Esophagus squamous epithelium (tissue), 5 donors: Measurements from ENCODE around the gene KLF13. TPM values are rescaled to one million over a fixed set of nuclear protein-coding genes. Genes with fewer than 3 reads are reported as not detected.

ENCODE experiments used
- DNase-seq: peaks from one replicate; lab custom pipeline; 2025; lab: John Stamatoyannopoulos, UW
- H3K27ac ChIP-seq, 4 donors: fragments of 200-600 bp; sonication (generic); one replicate each; pipeline ENCODE4 v1.5.1; 2016 to 2019; ENCODE audit warnings: mild to moderate bottlenecking in 1 of 4
- H3K27me3 ChIP-seq, 4 donors: fragments of 200-600 bp; sonication (generic); 1 replicate in 3 of 4; 2 replicates in 1 of 4; pipeline versions ENCODE4 v1.5.1 to v1.6.0; 2017 to 2021; ENCODE audit warnings: antibody characterized with exemption in 1 of 4
- H3K36me3 ChIP-seq, 3 donors: fragments of 200-600 bp; sonication (generic); one replicate each; pipeline ENCODE4 v1.5.1; 2016 to 2019
- H3K4me1 ChIP-seq, 3 donors: fragments of 200-600 bp; sonication (generic); one replicate each; pipeline ENCODE4 v1.5.1; 2017 to 2019
- H3K4me3 ChIP-seq, 4 donors: fragments of 200-600 bp; sonication (generic); 1 replicate in 3 of 4; 2 replicates in 1 of 4; pipeline ENCODE4 v1.5.1; 2016 to 2019; ENCODE audit warnings: mild to moderate bottlenecking in 2 of 4, moderate library complexity in 1 of 4
- H3K9me3 ChIP-seq, 3 donors: fragments of 200-600 bp; sonication (generic); one replicate each; pipeline ENCODE4 v1.5.1; 2016 to 2019
- POLR2A ChIP-seq, 4 donors: fragments of 450-650 bp; IDR thresholded peaks; one replicate each; pipeline ENCODE4 v1.6.1; 2017; ENCODE audit warnings: antibody characterized with exemption in 4 of 4, mild to moderate bottlenecking in 4 of 4, moderate library complexity in 3 of 4
- WGBS, 2 donors: methylation state at CpG; one replicate each; pipeline ENCODE4 v1.1.5; 2018; 5-methylcytosine and 5-hydroxymethylcytosine counted together
- intact Hi-C: fragments of 100-400 bp; cut with DNase I; formaldehyde crosslinking; loops from one replicate; pipeline ENCODE4 v1.15.0; 2022
- total RNA-seq, 4 donors: library from RNA; depleted of rRNA; stranded (reverse); fragments of >200 nt; gene quantifications; one replicate each; pipeline ENCODE4 v1.1.0, GENCODE V29; 2016
- TF ChIP-seq, protein P1 (sequence below), 6 experiments: fragments of 450-650 bp in 4 of 6; fragments of 200-600 bp in 2 of 6; sonication (generic) in 2 of 6; IDR thresholded peaks; one replicate each; pipeline ENCODE4 v1.5.1; 2016 to 2019; ENCODE audit warnings: antibody characterized with exemption in 6 of 6, mild to moderate bottlenecking in 4 of 6, moderate library complexity in 4 of 6
- donor health status: DM: yes; HTN: yes; CAD: no.

KLF13 gene
- total RNA-seq, 4 donors from 2014 or later = 16.4 to 54.6 (median 41.8) TPM

- Histone ChIP-seq H3K9me3 (peaks cover 0 to 8% (median 3%) of the 10 kb centered on the region in 3 donors), H3K27ac (no peak overlapping the region), H3K36me3 (no peaks in the 10 kb centered on the region), H3K4me3 (no peak overlapping the region), H3K4me1 (no peaks in the 10 kb centered on the region), H3K27me3 (no peaks in the 10 kb centered on the region)
- TF ChIP-seq POLR2A (IDR thresholded peaks at IDR 0.05) = no peak
- TF ChIP-seq, protein P1, sequence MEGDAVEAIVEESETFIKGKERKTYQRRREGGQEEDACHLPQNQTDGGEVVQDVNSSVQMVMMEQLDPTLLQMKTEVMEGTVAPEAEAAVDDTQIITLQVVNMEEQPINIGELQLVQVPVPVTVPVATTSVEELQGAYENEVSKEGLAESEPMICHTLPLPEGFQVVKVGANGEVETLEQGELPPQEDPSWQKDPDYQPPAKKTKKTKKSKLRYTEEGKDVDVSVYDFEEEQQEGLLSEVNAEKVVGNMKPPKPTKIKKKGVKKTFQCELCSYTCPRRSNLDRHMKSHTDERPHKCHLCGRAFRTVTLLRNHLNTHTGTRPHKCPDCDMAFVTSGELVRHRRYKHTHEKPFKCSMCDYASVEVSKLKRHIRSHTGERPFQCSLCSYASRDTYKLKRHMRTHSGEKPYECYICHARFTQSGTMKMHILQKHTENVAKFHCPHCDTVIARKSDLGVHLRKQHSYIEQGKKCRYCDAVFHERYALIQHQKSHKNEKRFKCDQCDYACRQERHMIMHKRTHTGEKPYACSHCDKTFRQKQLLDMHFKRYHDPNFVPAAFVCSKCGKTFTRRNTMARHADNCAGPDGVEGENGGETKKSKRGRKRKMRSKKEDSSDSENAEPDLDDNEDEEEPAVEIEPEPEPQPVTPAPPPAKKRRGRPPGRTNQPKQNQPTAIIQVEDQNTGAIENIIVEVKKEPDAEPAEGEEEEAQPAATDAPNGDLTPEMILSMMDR (IDR thresholded peaks at IDR 0.05) = no peak
- no peak for DNase-seq
- intact Hi-C loops = loop anchor here (10.0 kb wide), 1 partner anchor 76 kb away; no protein-coding TSS in a partner anchor
- 85 to 93% methylated on average over 2 of the region's 2 CpGs for WGBS, 2 donors
Observed at GRCh38 chr15:31409171-31409570, 82.5 kb downstream of the KLF13 start.

GRCh38 chr15:31412824-31413223 lies 86.2 kb downstream of the KLF13 start:
- Histone ChIP-seq H3K4me3 (no peak overlapping the region), H3K27ac (no peak overlapping the region), H3K9me3 (peaks cover 0 to 8% (median 3%) of the 10 kb centered on the region in 3 donors), H3K36me3 (no peaks in the 10 kb centered on the region), H3K27me3 (no peaks in the 10 kb centered on the region), H3K4me1 (no peaks in the 10 kb centered on the region)
- intact Hi-C loops = no loop called here
- WGBS, 2 donors = 39 to 40% methylated on average over 2 of the region's 2 CpGs
- no peak for DNase-seq
- TF ChIP-seq POLR2A (IDR thresholded peaks at IDR 0.05) = no peak

GRCh38 chr15:31415201-31415600 lies 88.6 kb downstream of the KLF13 start:
- H3K4me1 ChIP-seq = no peaks in the 10 kb centered on the region
- no peak overlapping the region for H3K27ac ChIP-seq
- no peak for DNase-seq
- WGBS, 2 donors = 89% methylated on average over 1 of the region's 1 CpG
- no peaks in the 10 kb centered on the region for H3K27me3 ChIP-seq
- intact Hi-C loops = no loop called here
- TF ChIP-seq POLR2A (IDR thresholded peaks at IDR 0.05) = no peak
- TF ChIP-seq, protein P1 (IDR thresholded peaks at IDR 0.05) = no peak
- H3K36me3 ChIP-seq = no peaks in the 10 kb centered on the region
- peaks cover 0 to 9% (median 7%) of the 10 kb centered on the region in 3 donors for H3K9me3 ChIP-seq
- no peak overlapping the region for H3K4me3 ChIP-seq

DNA sequence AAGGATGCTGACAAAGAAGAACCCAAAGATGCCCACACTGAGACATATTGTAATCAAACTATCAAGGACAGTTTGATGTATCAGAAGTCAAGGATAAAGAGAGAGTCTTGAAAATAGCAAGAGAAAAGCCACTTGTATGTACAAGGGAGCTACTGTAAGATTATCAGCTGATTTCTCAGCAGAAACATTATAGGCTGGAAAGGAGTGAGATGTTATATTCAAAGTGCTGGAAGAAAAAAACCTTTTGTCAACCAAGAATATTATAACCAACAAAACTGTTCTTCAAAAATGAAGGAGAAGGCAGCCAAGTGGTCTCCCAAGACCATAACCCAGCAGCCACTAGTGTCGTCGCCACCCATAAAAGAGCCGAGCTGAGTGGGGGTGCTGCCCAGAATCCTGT lies 93.2 kb downstream of the KLF13 start:
- H3K4me1 ChIP-seq = no peaks in the 10 kb centered on the region
- H3K9me3 ChIP-seq = peaks cover 0 to 12% (median 7%) of the 10 kb centered on the region in 3 donors
- TF ChIP-seq, protein P1 (IDR thresholded peaks at IDR 0.05) = no peak
- TF ChIP-seq POLR2A (IDR thresholded peaks at IDR 0.05) = no peak
- no peaks in the 10 kb centered on the region for H3K36me3 ChIP-seq
- intact Hi-C loops = no loop called here
- DNase-seq = no peak
- no peak overlapping the region for H3K27ac ChIP-seq
- WGBS, 2 donors = 91 to 97% methylated on average over 3 of the region's 3 CpGs
- no peak overlapping the region for H3K4me3 ChIP-seq
- no peaks in the 10 kb centered on the region for H3K27me3 ChIP-seq

GRCh38 chr15:31427411-31427810 lies 100.8 kb downstream of the KLF13 start:
- intact Hi-C loops = no loop called here
- no peak overlapping the region for H3K27ac ChIP-seq
- no peaks in the 10 kb centered on the region for H3K27me3 ChIP-seq
- TF ChIP-seq POLR2A (IDR thresholded peaks at IDR 0.05) = no peak
- TF ChIP-seq, protein P1 (IDR thresholded peaks at IDR 0.05) = no peak
- H3K4me1 ChIP-seq = no peaks in the 10 kb centered on the region
- 88 to 93% methylated on average over 1 of the region's 1 CpG for WGBS, 2 donors
- no peaks in the 10 kb centered on the region for H3K9me3 ChIP-seq
- no peak for DNase-seq
- no peak overlapping the region for H3K4me3 ChIP-seq
- H3K36me3 ChIP-seq = no peaks in the 10 kb centered on the region

Other genes starting within 250 kb of the KLF13 start
- not detected for gene TRPM1, start 225.1 kb upstream of the KLF13 start, total RNA-seq